OCI-LY3 (cell line): ENCODE measurements around the gene C2orf92.

Experiments used
- H2AFZ ChIP-seq: fragments of 200-600, 300-600 bp; shearing (Covaris generic); 2 replicates; pipeline ENCODE4 v1.6.0; 2014; ENCODE audit warnings: antibody characterized with exemption, low read depth, low read length
- H3K27ac ChIP-seq: fragments of 200-600, 300-600 bp; sonication (generic); 2 replicates; pipeline ENCODE4 v1.5.1; 2014; ENCODE audit warnings: mild to moderate bottlenecking, low read length, moderate library complexity, mixed read lengths
- H3K27me3 ChIP-seq: fragments of 200-600, 300-600 bp; sonication (generic); 2 replicates; pipeline ENCODE4 v1.6.1; 2014; ENCODE audit warnings: low read depth, low read length, mixed read lengths
- H3K36me3 ChIP-seq: fragments of 200-600, 300-600 bp; sonication (generic); replicated peaks from 2 replicates; pipeline ENCODE3; 2014; ENCODE audit warnings: low read depth, low read length, mixed read lengths
- H3K4me1 ChIP-seq: fragments of 300-600, 200-600 bp; sonication (generic); 2 replicates; pipeline ENCODE4 v1.6.1; 2014; ENCODE audit warnings: low read length, mixed read lengths
- H3K4me2 ChIP-seq: fragments of 200-600, 300-600 bp; sonication (generic); 2 replicates; pipeline ENCODE4 v1.6.1; 2014; ENCODE audit warnings: low read length, mixed read lengths
- H3K4me3 ChIP-seq: fragments of 300-600, 200-600 bp; sonication (generic); 2 replicates; pipeline ENCODE4 v1.5.1; 2014; ENCODE audit warnings: antibody characterized with exemption, mild to moderate bottlenecking, low read length, moderate library complexity
- H3K79me2 ChIP-seq: fragments of 300-600, 200-600 bp; shearing (Covaris generic); 2 replicates; pipeline ENCODE4 v1.6.1; 2014; ENCODE audit warnings: mild to moderate bottlenecking, low read length, mixed read lengths
- H3K9ac ChIP-seq: fragments of 300-600, 200-600 bp; shearing (Covaris generic); 2 replicates; pipeline ENCODE4 v1.6.0; 2014; ENCODE audit warnings: mild to moderate bottlenecking, low read length, moderate library complexity
- H3K9me3 ChIP-seq: fragments of 200-600, 300-600 bp; shearing (Covaris generic); 2 replicates; pipeline ENCODE4 v1.6.1; 2014; ENCODE audit warnings: low read length, mixed read lengths; ENCODE audit not compliant: insufficient read depth
- H4K20me1 ChIP-seq: fragments of 200-600, 300-600 bp; sonication (generic); 2 replicates; pipeline ENCODE4 v1.6.1; 2016; ENCODE audit warnings: low read length, mixed read lengths; ENCODE audit not compliant: insufficient read depth
- EZH2phosphoT487 ChIP-seq: fragments of 200-600 bp; shearing (Covaris generic); IDR thresholded peaks from 2 replicates; pipeline ENCODE4 v1.6.1; 2018; ENCODE audit warnings: antibody characterized with exemption, mixed run types, low read depth
- TF ChIP-seq, protein P1 (sequence below): fragments of 200-600, 300-600 bp; sonication (generic); IDR thresholded peaks from 2 replicates; pipeline ENCODE4 v1.5.1; 2014; ENCODE audit warnings: antibody characterized with exemption, low read length, low read depth

C2orf92 gene

GRCh38 chr2:97698530-97698929 is 29.0 kb downstream of the C2orf92 start:
- Histone ChIP-seq H3K4me1 (peaks cover 16% of the 10 kb centered on the region), H3K4me2 (0 out of 2 replicates have a peak overlapping the region, but pooled peaks have one; percentile 29), H3K9ac (no peak overlapping the region)

DNA sequence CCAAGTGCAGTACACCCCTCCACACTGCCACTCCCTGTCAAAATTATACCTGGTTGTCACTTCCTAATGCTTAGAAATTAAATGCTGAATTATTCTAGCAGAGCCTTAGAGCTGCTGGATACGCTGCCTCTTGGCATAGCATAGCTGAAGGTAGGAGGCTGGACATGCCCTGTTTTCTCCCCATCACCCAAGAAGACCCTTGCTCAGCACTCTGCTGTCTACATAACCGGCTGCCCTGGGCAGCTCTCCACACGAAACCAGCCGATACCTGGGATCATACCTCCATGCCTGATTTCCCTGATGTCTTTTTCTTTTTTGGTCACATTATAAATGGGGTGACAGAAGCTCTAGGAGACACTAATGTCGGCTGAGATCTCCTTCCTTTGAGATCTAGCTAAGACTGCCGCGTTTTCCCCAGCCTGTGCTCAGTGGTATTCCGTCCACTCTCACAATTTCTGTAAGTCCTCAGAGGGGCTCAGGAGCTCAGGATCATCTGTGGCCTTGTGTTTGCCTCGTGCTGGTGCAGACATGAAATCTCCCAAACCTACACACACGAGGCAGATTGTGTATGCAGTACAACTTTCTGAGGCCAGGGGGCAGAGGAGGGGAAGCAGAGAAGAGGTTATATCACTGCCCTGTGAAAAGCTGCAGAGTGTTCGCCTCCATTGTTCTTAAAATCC is 30.4 kb downstream of the C2orf92 start:
- TF ChIP-seq, protein P1, sequence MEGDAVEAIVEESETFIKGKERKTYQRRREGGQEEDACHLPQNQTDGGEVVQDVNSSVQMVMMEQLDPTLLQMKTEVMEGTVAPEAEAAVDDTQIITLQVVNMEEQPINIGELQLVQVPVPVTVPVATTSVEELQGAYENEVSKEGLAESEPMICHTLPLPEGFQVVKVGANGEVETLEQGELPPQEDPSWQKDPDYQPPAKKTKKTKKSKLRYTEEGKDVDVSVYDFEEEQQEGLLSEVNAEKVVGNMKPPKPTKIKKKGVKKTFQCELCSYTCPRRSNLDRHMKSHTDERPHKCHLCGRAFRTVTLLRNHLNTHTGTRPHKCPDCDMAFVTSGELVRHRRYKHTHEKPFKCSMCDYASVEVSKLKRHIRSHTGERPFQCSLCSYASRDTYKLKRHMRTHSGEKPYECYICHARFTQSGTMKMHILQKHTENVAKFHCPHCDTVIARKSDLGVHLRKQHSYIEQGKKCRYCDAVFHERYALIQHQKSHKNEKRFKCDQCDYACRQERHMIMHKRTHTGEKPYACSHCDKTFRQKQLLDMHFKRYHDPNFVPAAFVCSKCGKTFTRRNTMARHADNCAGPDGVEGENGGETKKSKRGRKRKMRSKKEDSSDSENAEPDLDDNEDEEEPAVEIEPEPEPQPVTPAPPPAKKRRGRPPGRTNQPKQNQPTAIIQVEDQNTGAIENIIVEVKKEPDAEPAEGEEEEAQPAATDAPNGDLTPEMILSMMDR: peak; percentile 65
- no peak for TF ChIP-seq EZH2phosphoT487
- no peak overlapping the region for H3K4me3 ChIP-seq
- peak overlapping the region; percentile 33 for H3K4me2 ChIP-seq
- no peaks in the 10 kb centered on the region for H3K9me3 ChIP-seq
- H3K4me1 ChIP-seq: peaks cover 16% of the 10 kb centered on the region
- H3K79me2 ChIP-seq: no peaks in the 10 kb centered on the region
- peak overlapping the region; percentile 52; the same call in 1 of the 2 replicates for H2AFZ ChIP-seq
- no peak overlapping the region for H3K27ac ChIP-seq
- H3K36me3 ChIP-seq: no peaks in the 10 kb centered on the region
- no peaks in the 10 kb centered on the region for H4K20me1 ChIP-seq
- H3K27me3 ChIP-seq: no peaks in the 10 kb centered on the region
- H3K9ac ChIP-seq: no peak overlapping the region

More at GRCh38 chr2:97698530-97698929, 29.0 kb downstream of the C2orf92 start:
- Histone ChIP-seq H3K27ac (no peak overlapping the region), H3K4me3 (no peak overlapping the region), H3K27me3 (no peaks in the 10 kb centered on the region), H3K79me2 (no peaks in the 10 kb centered on the region), H2AFZ (no peak overlapping the region), H3K9me3 (no peaks in the 10 kb centered on the region), H3K36me3 (no peaks in the 10 kb centered on the region), H4K20me1 (no peaks in the 10 kb centered on the region)
- TF ChIP-seq, protein P1: no peak
- TF ChIP-seq EZH2phosphoT487: no peak

DNA sequence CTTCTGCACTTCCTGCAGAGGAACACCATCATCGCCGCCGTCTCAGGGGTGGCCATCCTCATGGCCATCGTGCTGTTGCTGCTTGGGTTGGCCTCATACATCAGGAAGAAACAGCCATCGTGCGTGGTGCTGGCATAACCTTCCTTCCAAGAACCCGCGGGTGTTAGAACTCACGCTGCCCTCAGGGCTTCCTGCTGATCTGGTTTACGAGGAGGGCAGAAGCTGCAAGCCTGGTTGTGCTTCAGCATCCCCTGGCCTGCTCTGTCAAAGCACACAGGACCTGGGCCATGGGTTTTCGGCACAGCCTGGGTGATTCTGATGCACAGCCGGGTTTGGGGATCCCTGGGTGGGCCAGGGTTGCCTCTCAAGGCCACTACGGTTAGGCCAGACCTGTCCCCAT is 31.7 kb downstream of the C2orf92 start:
- Histone ChIP-seq H3K9me3 (no peaks in the 10 kb centered on the region), H3K9ac (no peak overlapping the region), H2AFZ (no peak overlapping the region), H3K4me2 (no peak overlapping the region), H3K79me2 (no peaks in the 10 kb centered on the region), H4K20me1 (no peaks in the 10 kb centered on the region), H3K36me3 (no peaks in the 10 kb centered on the region), H3K27ac (no peak overlapping the region), H3K27me3 (no peaks in the 10 kb centered on the region), H3K4me3 (no peak overlapping the region), H3K4me1 (peaks cover 16% of the 10 kb centered on the region)
- TF ChIP-seq, protein P1: no peak
- TF ChIP-seq EZH2phosphoT487: no peak

DNA sequence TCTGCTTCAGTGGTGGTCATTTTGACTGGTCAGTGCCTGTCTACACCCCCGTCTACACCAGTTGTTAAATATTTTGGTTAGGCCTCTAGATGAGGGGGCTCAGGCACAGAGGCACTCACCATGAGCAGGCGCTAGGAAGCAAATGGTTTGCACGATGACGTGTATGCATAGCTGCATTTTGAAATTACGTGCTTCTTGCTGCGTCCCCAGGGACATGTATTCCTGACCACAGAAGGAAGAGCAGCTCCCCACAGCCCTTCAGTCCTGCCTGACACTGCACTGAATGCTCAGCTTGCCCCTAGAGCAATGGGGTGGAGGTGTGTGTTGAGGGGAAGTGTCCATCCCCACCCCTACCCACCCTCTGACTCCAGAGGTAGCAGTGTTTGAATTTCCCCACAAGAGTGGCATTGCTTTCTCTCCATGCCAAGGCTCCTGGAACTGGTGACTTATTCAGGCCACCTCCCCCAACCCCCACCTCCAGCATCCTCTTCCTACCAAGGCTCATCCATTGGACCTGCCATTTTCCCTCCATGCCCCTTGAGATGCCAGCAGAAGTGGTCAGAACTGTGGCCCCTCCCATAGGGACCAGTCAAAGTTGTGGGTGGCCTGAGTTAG is 32.4 kb downstream of the C2orf92 start:
- Histone ChIP-seq H3K4me1 (peaks cover 13% of the 10 kb centered on the region), H3K36me3 (no peaks in the 10 kb centered on the region), H3K9me3 (no peaks in the 10 kb centered on the region), H3K27me3 (no peaks in the 10 kb centered on the region), H3K79me2 (no peaks in the 10 kb centered on the region), H3K27ac (no peak overlapping the region), H3K4me3 (no peak overlapping the region), H4K20me1 (no peaks in the 10 kb centered on the region), H3K9ac (no peak overlapping the region), H3K4me2 (no peak overlapping the region), H2AFZ (no peak overlapping the region)
- no peak for TF ChIP-seq EZH2phosphoT487
- TF ChIP-seq, protein P1: no peak
